GM18511 (cell line): ENCODE data around the gene DAZAP2.
A peak's percentile ranks its signal among the peaks of the same experiment; 100 is the strongest.

ENCODE experiments used
- ATAC-seq: cut with Tn5 transposase; IDR thresholded peaks from one replicate; pipeline ENCODE4 v1.9.1; 2021; ENCODE audit warnings: mild to moderate bottlenecking, moderate library complexity; ENCODE audit not compliant: unreplicated experiment

Gene DAZAP2, protein sequence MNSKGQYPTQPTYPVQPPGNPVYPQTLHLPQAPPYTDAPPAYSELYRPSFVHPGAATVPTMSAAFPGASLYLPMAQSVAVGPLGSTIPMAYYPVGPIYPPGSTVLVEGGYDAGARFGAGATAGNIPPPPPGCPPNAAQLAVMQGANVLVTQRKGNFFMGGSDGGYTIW

DNA sequence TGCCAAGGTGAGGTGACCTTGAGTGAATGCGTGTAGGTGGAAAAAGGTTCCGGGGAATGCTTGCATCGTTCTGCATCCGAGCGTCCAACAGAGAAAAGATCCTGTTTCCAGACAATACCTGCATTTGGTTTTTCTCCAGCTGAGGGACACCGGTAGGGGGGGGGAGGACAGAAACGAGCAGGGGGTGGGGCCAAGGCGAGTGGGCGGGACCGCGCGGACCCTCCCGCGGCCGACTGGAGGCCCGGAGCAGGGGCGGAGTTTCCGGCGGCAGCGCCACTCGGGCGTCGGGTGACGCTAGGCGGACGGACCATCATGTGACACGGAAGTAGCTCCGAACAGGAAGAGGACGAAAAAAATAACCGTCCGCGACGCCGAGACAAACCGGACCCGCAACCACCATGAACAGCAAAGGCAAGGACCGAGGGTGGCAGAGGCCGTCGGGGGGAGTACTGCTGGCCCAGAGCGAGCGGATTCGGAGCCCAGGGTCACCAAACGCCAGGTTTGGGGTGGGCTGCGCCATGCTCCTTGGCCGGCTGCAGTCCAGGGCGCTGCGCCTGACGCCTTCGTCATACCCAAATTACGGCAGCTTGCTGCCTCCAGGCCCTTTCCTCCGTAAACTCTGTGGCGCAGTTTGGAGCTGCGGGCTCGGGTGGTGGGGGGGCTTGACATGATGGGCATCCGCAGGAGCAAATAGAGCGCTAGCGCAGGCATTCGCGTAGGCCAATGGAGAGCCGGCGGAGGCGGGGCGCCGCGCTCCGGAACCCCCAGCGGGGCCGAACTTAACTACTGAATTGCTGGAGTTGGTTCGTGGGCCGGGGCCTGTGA lies at the start of gene DAZAP2:
Gene DAZAP2 (plus strand): TSS at position 317 of the 825 bp plus-strand sequence. CDS start 82 bp downstream, at position 399.
- peak; percentile 92 for ATAC-seq

DNA sequence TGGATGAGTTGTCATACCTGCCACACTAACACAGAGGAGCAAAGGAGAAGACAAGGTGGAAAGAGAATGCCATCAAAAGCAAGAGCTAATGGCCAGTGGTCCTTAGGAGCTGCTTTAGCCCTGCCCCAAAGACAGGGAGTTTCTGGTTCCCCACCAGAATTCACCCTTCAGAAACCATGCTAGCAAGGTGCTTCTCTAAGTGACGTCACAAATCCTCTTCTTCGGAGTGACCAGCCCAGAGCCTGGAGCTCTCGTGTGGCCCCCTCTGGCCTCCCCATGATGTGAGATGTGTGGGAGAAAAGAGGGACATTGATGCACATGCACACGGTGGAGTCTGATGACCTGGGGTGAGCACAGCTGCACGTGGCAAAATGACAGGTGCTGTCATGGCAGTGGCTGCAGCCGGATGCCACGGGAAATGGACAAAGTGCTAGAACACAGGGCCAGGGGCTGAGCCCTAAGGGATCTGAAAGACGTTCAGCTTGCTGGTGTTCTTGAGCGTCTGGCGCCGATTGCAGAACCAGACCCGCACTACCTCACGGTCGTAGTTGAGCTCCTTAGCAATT lies 48.8 kb upstream of the DAZAP2 start:
- no peak for ATAC-seq

DNA sequence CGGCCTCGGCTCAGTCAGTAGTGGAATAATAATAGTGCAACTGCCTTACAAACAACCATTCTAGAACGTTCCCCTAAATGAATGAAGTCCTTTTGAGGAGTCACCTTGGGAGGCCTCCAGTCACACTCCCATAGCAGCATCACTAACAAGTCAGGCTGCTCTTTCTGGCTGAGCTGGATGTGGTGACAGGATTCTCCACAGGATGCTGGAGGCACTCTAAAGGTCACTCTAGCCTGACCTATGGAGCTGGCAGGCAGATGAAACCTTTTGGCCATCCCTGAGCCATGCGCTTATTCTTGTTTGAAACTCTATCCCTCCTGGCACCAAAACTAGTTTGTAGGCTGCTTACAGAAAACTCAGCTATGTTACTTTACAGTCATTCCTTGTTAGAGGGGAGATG lies 47.8 kb upstream of the DAZAP2 start:
- ATAC-seq = no peak

DNA sequence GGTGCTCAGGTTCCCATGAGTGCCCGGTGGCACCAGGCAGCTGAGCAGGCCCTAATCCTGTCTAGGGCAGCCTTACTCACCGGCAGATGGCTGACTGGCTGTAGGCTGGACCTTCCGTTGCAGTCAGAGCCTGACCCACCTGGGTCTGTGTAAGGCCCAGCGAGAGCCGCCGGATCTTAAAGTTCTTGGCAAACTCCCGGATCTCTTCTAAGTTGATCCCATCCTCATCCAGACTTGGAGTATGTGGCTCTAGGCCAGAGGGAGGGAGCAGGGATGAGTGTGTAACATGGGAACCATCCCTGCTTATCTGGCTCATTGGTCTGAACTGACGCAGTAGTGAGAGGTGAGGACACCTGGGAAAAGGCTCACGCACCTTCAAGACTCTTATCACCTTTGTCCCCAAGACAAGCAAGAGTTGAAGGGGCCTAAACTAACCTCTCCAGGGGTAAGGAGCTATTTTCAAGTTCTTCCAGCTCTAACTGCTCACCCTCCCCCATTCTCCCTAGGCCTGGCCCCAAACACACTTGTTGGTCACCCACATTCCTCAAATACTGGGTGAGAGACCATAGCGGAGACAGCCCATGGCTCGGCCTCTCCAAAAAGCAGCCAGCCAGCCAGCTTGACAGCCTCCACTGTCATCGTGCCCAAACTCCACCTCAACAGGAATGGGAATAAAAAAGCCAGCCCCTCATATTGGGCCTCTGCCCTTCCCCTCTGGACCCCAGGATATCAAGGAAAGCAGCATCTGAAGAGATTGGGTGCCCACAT lies 46.9 kb upstream of the DAZAP2 start:
- ATAC-seq = no peak

DNA sequence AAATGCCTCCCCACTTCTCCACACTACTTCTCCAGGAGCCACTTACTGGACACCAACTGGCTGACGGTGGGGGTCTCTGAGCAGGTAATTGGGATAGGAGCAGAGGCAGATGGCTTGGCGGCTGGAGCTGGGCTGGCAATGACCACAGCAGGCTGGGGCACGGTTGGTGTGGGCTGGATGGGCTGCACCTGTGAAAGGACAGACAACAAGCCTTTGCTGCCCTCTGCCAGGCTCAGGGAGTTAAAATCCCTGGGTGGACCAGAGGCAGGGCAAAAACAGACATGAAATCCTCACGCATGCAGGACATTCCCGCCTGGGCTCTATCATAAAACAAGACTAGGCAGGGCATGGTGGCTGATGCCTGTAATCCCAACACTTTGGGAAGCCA lies 46.3 kb upstream of the DAZAP2 start:
- no peak for ATAC-seq

DNA sequence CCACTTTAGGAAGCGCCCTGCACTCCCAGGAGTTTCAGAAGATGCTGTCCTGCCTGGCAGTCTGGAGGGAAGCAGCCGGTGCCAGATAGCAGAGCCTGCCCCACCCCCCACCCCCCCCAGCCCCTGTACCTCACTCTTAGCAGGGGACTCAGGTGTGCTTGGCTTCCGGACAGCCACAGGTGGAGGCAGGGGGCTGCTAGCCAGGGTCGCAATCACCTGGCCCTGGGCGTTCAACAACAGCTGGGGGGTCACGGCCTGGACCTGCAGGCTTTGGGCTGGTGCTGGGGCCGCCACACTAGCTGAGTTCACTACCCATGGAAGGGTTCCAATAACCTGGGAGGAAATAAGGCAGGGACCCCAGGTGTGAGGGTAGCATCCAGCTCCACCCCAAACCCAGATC lies 42.8 kb upstream of the DAZAP2 start:
- ATAC-seq = no peak

DNA sequence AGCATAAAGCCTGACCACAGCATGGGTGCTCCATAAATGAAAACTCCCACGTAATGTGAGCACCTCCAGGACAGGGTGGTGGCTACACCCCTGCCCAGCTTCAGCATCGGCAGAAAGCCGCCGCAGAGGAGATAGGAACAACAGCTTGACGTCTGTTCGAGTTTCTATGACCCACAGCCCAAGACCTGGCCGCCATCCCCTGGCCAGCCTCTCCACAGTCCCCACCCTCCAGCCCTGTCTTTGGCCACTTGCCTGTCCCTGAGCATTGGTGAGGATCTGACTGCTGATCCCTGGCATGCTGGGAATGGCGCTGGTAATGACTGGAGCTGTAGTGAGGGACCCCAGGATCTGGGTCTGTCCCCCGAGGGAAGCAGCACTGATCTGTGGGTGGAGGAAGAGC lies 42.1 kb upstream of the DAZAP2 start:
- ATAC-seq = no peak

DNA sequence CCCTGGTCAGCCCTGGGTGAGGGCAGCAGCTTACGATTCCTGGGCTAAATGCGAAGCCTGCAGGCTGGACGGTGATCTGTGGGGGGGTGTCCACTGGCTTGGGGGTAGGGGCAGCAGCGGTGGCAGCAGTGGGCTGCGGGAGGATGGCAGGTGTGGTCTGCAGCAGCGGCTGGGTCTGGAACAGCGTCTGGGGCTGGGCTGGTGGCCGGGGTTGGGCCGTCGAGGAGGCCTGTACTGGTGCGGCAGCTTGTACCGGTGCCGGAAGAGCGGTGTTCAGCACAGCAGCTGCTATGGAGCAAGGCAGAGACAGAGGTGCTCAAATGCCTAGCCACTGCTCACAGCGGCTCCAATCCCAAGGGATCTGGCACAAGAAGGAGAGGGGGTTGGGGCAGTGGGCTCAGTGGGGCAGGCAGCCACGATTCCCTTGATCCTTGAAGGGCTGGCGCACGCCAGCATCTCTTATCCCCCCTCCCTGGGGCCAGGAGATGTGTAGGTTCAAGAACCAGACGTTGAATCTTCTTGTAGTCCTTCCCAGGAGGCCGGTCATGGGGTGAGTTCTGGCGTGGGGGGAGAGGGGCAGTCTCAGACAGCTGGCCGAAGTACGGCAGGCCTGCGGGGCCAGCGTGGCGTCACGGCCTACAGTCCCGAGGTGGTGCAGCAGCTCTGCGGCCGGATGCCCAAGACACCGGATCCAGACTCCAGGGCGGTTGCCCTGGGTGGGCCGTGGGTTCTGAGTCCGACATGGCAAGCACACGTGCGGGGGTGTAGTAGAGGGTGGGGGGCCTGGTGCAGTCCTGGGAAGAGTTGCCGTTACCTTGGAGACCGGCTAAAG lies 40.7 kb upstream of the DAZAP2 start:
- ATAC-seq = no peak

DNA sequence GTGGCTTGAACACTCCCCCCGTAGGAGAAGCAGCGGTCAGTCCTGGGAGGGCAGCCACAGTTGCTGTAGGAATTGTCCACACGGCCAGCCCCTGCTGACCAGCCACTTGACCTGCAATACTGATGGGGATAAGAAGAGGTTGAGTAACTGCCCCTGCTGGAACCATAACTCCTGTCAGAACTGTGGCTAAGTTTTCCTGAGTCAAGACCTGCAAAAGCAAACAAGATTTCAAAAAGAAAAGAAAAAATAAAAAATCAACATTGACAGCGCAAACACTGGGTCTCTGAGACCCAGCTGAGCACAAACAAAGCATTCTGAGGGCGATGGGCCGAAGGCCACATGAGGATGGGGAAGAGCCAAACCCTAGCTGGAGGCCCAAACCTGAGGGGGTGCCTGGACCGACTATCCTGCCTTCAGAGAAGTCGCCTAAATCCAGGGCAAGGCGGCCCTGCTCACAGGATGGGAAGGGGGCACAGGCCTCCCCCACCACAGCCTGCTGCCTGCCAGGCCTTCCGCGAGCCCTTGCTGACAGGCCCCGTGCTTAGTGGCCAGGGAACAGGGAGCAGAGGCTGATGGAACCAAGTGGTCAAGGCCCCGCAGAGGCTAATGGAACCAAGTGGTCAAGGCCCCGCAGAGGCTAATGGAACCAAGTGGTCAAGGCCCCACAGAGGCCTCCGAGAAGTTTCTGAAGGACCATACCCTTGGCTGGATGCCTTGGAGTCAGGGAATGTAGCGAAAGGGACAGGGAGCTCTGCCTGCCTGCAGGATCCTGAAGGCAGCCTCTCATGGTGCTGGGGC lies 39.9 kb upstream of the DAZAP2 start:
- no peak for ATAC-seq

DNA sequence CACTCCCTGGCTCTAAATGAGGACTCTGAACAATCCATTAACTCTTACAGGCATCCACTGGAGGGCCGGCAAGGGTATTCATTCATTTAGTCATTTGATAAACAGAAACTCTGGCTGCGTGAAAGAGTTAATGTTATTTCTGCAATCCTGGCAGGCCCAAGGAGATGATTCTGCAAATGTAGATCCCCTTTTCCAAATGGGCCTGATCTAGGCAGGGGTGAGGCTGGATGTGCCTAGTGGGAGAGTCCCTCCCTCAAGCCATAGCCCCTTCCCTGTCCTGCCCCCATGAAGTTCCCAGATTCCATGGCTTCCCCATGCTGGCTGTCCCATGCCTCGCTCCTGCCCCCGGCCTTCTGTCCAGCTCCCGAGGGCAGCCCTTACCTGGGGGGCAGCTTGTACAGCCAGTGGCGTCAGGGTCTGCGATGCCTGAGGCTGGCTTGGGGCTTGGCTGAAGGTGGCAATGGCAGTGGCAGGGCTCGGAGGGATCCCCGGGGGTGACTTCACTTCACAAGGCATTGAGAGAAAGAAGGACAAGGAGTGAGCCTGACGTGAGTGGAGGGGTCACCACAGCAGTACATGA lies 39.2 kb upstream of the DAZAP2 start:
- ATAC-seq = no peak

DNA sequence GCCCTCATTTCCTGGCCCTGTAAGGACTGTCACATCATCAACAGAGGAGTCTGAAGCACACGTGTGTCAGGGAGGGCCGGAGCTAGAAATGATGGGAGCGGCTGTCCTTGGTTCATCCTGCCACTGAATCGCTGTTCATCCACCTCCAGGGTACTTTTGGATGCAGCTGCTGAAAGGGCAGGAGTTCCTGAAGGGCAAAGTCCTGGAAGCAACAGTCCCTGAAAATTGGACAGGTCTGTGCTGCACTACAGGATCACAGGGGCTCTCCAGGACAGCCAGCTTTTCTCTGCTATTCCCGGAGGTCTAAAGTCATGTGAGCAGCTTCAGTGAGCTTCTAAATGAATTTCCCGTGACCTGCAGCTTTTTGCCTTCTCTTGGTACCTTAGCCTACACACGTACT lies 38.5 kb upstream of the DAZAP2 start:
- no peak for ATAC-seq

DNA sequence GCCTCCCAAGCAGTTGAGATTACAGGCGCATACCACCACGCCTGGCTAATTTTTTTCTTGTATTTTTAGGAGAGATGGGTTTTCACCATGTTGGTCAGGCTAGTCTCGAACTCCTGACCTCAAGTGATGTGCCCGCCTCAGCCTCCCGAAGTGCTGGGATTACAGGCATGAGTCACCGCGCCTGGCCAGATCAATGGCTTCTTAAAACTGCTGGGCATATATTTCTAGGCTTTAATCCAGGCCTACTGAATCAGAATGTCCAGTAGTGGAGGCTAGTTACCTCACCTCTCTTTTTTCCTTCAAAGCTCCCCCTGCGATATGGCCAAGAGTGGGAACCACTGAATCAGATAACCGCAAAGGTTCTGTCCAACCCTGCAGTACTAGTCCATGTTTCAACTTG lies 37.8 kb upstream of the DAZAP2 start:
- ATAC-seq = no peak

DNA sequence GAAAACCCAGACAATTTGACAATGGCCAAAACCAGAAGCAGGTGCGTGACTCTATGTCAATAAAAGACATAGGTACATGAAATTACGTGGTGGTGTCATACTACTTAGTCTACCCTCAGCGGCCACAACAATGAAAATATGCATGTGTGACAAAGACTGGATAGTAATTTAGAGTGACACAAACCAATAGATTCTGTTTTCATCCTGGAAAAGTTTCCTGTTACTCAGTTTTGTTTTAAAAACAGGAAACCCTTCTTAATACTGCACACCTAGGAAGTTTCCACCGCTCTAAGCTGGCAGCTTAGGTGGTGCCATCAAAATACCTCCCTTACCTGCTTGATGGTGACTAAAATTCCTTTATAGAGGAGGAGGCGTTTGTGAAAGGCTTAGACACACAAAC lies 35.9 kb upstream of the DAZAP2 start:
- no peak for ATAC-seq

DNA sequence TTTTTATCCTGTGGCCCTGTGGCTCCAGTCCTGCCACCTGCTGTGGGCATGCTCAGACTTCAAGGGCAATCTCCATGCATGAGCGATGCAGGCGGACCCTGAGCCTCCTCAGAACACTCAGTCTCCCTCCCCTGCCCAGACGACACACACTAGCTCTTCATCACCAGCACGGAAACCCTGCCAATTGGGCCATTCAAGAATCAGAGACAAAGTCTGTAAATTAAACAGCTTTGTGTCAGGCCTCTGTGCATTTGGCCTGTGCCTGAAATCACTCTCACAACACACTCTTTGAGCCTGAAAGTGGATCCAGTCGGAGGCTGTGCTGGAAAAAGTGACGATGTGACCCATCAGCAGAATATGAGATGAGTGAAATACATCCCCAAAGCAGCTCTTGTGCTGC lies 33.3 kb upstream of the DAZAP2 start:
- ATAC-seq = no peak

DNA sequence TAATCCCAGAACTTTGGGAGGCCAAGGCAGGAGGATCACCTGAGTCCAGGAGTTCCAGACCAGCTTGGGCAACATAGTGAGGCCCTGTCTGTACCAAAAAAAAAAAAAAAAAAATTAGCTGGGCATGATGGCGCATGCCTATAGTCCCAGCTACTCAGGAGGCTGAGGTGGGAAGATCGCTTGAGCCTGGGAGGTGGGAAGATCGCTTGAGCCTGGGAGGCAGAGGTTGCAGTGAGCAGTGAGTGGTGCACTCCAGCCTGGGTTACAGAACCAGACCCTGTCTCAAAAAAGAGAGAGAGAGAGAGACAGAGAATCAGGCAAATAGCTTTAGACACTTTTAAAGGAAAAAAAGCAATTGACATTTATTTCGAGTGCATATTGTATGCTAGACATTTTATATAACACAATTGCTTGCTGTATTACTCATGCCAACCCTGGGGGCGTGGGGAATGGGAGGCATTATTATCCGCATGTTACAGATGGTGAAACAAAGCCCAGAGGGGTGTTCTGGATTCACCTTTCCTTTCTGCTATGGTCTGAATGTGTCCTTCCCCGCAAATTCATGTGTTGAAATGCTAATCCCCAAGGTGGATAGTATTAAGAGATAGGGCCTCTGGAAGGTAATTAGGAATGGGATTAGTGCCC lies 30.5 kb upstream of the DAZAP2 start:
- no peak for ATAC-seq

DNA sequence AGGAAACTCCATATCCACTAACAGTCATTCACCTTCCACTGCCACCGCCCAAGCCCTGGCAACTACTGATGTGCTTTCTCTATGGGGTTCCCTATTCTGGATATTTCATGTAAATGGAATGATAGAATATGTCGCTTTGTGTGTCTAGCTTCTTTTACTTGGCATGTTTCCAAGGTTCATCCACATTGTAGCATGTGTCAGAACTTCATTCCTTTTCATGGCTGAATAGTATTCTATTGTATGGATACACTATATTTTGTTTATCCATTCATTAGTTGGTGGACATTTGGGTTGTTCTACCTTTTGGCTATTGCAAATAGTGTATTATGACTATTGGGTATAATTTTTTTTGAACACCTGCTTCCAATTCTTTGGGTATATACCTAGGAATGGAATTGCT lies 29.4 kb upstream of the DAZAP2 start:
- no peak for ATAC-seq

DNA sequence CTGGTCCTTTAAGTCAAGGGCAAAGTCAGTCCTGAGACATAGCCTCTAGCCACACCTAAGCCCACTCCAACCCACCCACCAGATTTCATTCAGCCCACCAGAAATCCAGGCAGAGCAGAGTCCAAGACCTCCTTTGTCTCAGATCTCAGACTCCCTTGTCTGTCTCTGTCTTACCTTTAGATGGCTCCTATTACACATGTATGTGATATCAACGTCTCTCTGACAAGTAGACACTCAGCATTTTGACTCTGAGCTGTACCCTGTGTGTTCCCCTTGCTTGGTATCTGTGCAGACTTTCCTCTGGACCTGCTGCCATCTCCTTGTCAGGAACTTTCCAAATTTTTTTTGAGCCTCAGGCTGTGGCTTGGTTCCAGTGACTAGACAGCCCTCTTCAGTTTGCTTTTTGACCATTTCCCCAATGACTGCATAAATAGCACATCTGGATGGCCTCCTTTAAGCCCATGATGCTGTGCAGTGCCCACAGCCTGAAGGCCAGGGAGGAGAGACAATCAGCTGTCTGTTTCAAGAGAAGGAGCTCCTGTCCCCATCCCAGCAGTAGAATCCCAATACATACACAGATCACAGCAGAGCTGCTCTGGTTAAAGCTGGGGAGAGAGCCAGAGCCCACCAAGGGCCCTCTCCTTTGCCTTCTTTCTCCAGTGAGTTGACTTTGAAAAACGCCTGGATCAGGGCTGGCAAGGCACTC lies 27.8 kb upstream of the DAZAP2 start:
- no peak for ATAC-seq

DNA sequence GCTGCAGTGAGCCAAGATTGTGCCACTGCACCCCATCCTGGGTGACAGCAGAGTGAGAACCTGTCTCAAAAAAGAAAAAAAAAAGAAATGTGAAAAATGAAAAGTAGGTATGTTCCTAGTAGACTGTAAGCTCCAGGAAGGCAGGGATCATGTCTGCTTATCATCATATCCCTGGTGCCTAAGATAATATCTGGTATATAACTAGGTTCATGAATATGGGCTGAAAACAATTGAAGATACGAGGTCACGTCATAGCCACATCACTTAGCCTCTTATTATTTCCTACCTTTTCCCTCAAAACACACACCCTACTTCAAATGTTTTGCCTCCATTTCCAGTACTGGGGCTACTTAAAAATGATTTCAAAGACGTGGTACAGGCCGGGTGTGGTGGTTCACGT lies 23.7 kb upstream of the DAZAP2 start:
- no peak for ATAC-seq

DNA sequence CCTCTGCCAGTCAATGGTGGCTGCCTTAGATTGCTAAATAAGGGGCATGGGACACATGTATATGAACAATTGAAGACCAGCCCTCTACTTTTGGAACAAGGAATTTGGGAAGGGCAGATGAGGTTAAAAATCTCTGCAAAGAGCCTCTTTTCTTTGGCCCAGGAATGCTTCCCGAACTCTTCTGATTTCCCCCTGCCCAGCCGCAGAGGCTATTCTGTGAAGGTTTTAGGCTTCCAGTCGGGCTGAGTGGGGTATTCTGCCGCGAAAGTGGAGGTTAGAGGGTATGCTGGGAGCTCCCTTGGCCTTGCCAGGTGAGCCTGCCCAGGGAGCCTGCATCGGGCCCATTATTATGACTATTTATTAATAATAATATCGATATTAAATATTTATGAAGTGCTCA lies 22.0 kb upstream of the DAZAP2 start:
- ATAC-seq = no peak
